HG03175 (cell line): ENCODE data around the gene CFAP97D1.
"Not testable (repeated sequence)": the region's sequence is repeated elsewhere in the genome, so short reads cannot be mapped to it uniquely, and the experiment has no call there.

Experiments used
- ATAC-seq: cut with Tn5 transposase; IDR thresholded peaks from one replicate; pipeline ENCODE4 v1.9.1; 2021; ENCODE audit warnings: mild to moderate bottlenecking, moderate library complexity; ENCODE audit not compliant: unreplicated experiment

The CFAP97D1 gene

GRCh38 chr17:43792668-43793067 lies 12.4 kb downstream of the CFAP97D1 start:
- not testable (repeated sequence) for ATAC-seq

GRCh38 chr17:43798024-43798423 lies 17.8 kb downstream of the CFAP97D1 start:
- not testable (repeated sequence) for ATAC-seq

GRCh38 chr17:43799047-43799446 lies 18.8 kb downstream of the CFAP97D1 start:
- no peak for ATAC-seq

GRCh38 chr17:43800736-43801135 lies 20.5 kb downstream of the CFAP97D1 start:
- no peak for ATAC-seq

GRCh38 chr17:43801844-43802243 lies 21.6 kb downstream of the CFAP97D1 start:
- ATAC-seq, result no peak

GRCh38 chr17:43803758-43804157 lies 23.5 kb downstream of the CFAP97D1 start:
- no peak for ATAC-seq

- no peak for ATAC-seq
Observed at GRCh38 chr17:43805117-43805516, 24.9 kb downstream of the CFAP97D1 start.

- no peak for ATAC-seq
Observed at GRCh38 chr17:43808076-43808475, 27.8 kb downstream of the CFAP97D1 start.

- no peak for ATAC-seq
Observed at GRCh38 chr17:43809121-43809520, 28.9 kb downstream of the CFAP97D1 start.

- ATAC-seq, result no peak
Observed at GRCh38 chr17:43810226-43810715, 30.0 kb downstream of the CFAP97D1 start.

- ATAC-seq, result no peak
Observed at GRCh38 chr17:43810823-43811222, 30.6 kb downstream of the CFAP97D1 start.

- ATAC-seq, result no peak
Observed at GRCh38 chr17:43812396-43813265, 32.4 kb downstream of the CFAP97D1 start.

- ATAC-seq, result no peak
Observed at GRCh38 chr17:43813386-43813785, 33.2 kb downstream of the CFAP97D1 start.

- no peak for ATAC-seq
Observed at GRCh38 chr17:43814026-43814425, 33.8 kb downstream of the CFAP97D1 start.

- ATAC-seq, result no peak
Observed at GRCh38 chr17:43814714-43815113, 34.5 kb downstream of the CFAP97D1 start.

- ATAC-seq, result no peak
Observed at GRCh38 chr17:43816336-43817320, 36.4 kb downstream of the CFAP97D1 start.

- no peak for ATAC-seq
Observed at GRCh38 chr17:43817826-43818225, 37.6 kb downstream of the CFAP97D1 start.

- ATAC-seq, result no peak
Observed at GRCh38 chr17:43818966-43819365, 38.7 kb downstream of the CFAP97D1 start.

- no peak for ATAC-seq
Observed at GRCh38 chr17:43820759-43821158, 40.5 kb downstream of the CFAP97D1 start.

GRCh38 chr17:43822570-43823190 lies 42.4 kb downstream of the CFAP97D1 start:
- ATAC-seq, result no peak
